Measurements from ENCODE around the gene RTEL1.

The RTEL1 gene

GRCh38 chr20:63740627-63741353 is 82.7 kb downstream of the RTEL1 start (continued):
- 0 out of 2 replicates have a peak, but pooled peaks have one; percentile 5 for TF ChIP-seq ZBTB11 (tag by site-specific recombination; conservative IDR thresholded peaks at IDR 0.05; ENCODE audit: low read depth)
- TF ChIP-seq ZBTB1 (tag by site-specific recombination; IDR thresholded peaks at IDR 0.05), result no peak
- no peak for TF ChIP-seq ZNF37A (tag by site-specific recombination; IDR thresholded peaks at IDR 0.05)
- peak; percentile 44 for TF ChIP-seq ZNF335 (tag by site-specific recombination; conservative IDR thresholded peaks at IDR 0.05)
- no peak for TF ChIP-seq EGR2 (tag by site-specific recombination; IDR thresholded peaks at IDR 0.05; ENCODE audit: low read depth)
- no peak for TF ChIP-seq MEIS1 (CRISPR knock-in tag; IDR thresholded peaks at IDR 0.05; ENCODE audit: borderline replicate concordance)
- no peak for TF ChIP-seq ZBTB44 (tag by site-specific recombination; IDR thresholded peaks at IDR 0.05)
- TF ChIP-seq WT1 (tag by site-specific recombination; IDR thresholded peaks at IDR 0.05), result no peak
- TF ChIP-seq ZNF398 (tag by site-specific recombination; IDR thresholded peaks at IDR 0.05), result peak; percentile 36
- TF ChIP-seq ZNF670 (tag by site-specific recombination; IDR thresholded peaks at IDR 0.05; ENCODE audit: low read depth), result no peak
- TF ChIP-seq AEBP2 (tag by site-specific recombination; IDR thresholded peaks at IDR 0.05; ENCODE audit: borderline replicate concordance), result no peak
- TF ChIP-seq ZSCAN23 (tag by site-specific recombination; IDR thresholded peaks at IDR 0.05), result no peak
- TF ChIP-seq ZNF184 (tag by site-specific recombination; IDR thresholded peaks at IDR 0.05), result no peak

- Histone ChIP-seq H3K36me3 (ENCODE audit: control insufficient read depth in 2 of 2, insufficient read depth in 1 of 2, low read length in 2 of 2) (peaks cover 4 to 35% of the 10 kb centered on the region in 2 experiments; a peak in 1 of 3 replicates), H3K4me1 (ENCODE audit: control insufficient read depth, insufficient read depth, low read length) (no peaks in the 10 kb centered on the region; the same call in 1 of the 2 replicates), H3K9me3 (ENCODE audit: control insufficient read depth, insufficient read depth, low read depth, low read length) (no peaks in the 10 kb centered on the region), H3K27ac (ENCODE audit: extremely low read depth, low read depth, low read length) (peak overlapping the region; percentile 48), H3K4me3 (ENCODE audit: low read depth, low read length) (peak overlapping the region; percentile 54; the same call in 1 of the 2 replicates)
- TF ChIP-seq ZNF114 (tag by site-specific recombination; IDR thresholded peaks at IDR 0.05) (no peak), ZNF747 (tag by site-specific recombination; IDR thresholded peaks at IDR 0.05) (no peak), ZNF580 (tag by site-specific recombination; IDR thresholded peaks at IDR 0.05) (no peak), ZNF76 (tag by site-specific recombination; IDR thresholded peaks at IDR 0.05; ENCODE audit: borderline replicate concordance, low read depth) (no peak), ZNF433 (tag by site-specific recombination; IDR thresholded peaks at IDR 0.05; ENCODE audit: low read depth) (no peak), ZNF140 (tag by site-specific recombination; IDR thresholded peaks at IDR 0.05) (no peak), ZNF362 (tag by site-specific recombination; IDR thresholded peaks at IDR 0.05) (no peak), HOXD13 (CRISPR knock-in tag; IDR thresholded peaks at IDR 0.05; ENCODE audit: borderline replicate concordance) (no peak)
- POLR2A ChIA-PET, result interaction anchor here (0.7 to 1.6 kb wide), 8 partner anchors 9 to 239 kb away, joined by 3 to 13 read pairs (median 6); partner anchors contain the start of genes ARFRP1, PRPF6, TPD52L2 and UCKL1
- CTCF ChIA-PET, result interaction anchor here (0.6 to 1.0 kb wide), 3 partner anchors 121 to 670 kb away, joined by 3 read pairs; partner anchors contain the start of gene TPD52L2
Observed at GRCh38 chr20:63741354-63741675, 83.2 kb downstream of the RTEL1 start.

All from HEK293 (cell line).